22Rv1 (cell line): ENCODE data around the gene PSMC6.

Experiments used
- CTCF ChIP-seq: fragments of 450-650 bp; IDR thresholded peaks from 2 replicates; pipeline ENCODE4 v1.5.1; 2017; ENCODE audit warnings: mild to moderate bottlenecking
- ZFX ChIP-seq: fragments of 450-650 bp; IDR thresholded peaks from 2 replicates; pipeline ENCODE4 v1.6.1; 2017; ENCODE audit warnings: antibody characterized with exemption, borderline replicate concordance

- TF ChIP-seq CTCF (no peak), ZFX (no peak)
Observed at GRCh38 chr14:52738409-52738808, 31.4 kb downstream of the PSMC6 start.
